Activated gamma-delta T cell treated with anti-CD3 and anti-CD28 coated beads, Interleukin-2, amount 50 U/mL, for 16 hours (primary cell): ENCODE results near the gene NRXN2.

Source experiments
- DNase-seq: peaks from one replicate; pipeline ENCODE4 v3.0.0-alpha.2; 2020; ENCODE audit warnings: low read depth

Gene NRXN2

GRCh38 chr11:64743591-64744543 is 20.9 kb upstream of the NRXN2 start, which contains the start of gene RASGRP2:
Gene RASGRP2, minus strand, starts transcription at chr11:64744142. Its CDS starts 1,276 bp downstream, at chr11:64742866.
- DNase-seq: peak; percentile 72

GRCh38 chr11:64742889-64743590 is 20.0 kb upstream of the NRXN2 start:
- peak; percentile 67 for DNase-seq

- no peak for DNase-seq
These were observed 19.3 kb upstream of the NRXN2 start for GRCh38 chr11:64742087-64742888.

GRCh38 chr11:64741375-64742086 is 18.5 kb upstream of the NRXN2 start:
- DNase-seq: no peak

- no peak for DNase-seq
These were observed 16.9 kb upstream of the NRXN2 start for GRCh38 chr11:64739871-64740270.

GRCh38 chr11:64736654-64737053 is 13.7 kb upstream of the NRXN2 start:
- no peak for DNase-seq

GRCh38 chr11:64735725-64736259 is 12.8 kb upstream of the NRXN2 start:
- DNase-seq: no peak

- DNase-seq: no peak
These were observed 12.1 kb upstream of the NRXN2 start for GRCh38 chr11:64734811-64735724.

- no peak for DNase-seq
These were observed 8.6 kb upstream of the NRXN2 start for GRCh38 chr11:64731601-64732000.

- DNase-seq: no peak
These were observed 6.9 kb upstream of the NRXN2 start for GRCh38 chr11:64729851-64730382.

- no peak for DNase-seq
These were observed 5.9 kb upstream of the NRXN2 start for GRCh38 chr11:64728757-64729365.

GRCh38 chr11:64726867-64727530 is 4.0 kb upstream of the NRXN2 start:
- no peak for DNase-seq

GRCh38 chr11:64726211-64726641 is 3.2 kb upstream of the NRXN2 start:
- no peak for DNase-seq

GRCh38 chr11:64724863-64725532 is 2.0 kb upstream of the NRXN2 start:
- DNase-seq: no peak

GRCh38 chr11:64723907-64724862 is 1.2 kb upstream of the NRXN2 start:
- no peak for DNase-seq

- DNase-seq: no peak
These were observed 594 bp downstream of the NRXN2 start for GRCh38 chr11:64722141-64723065.
